ENCODE data around the gene ARHGEF1. TPM values are rescaled to one million over a fixed set of nuclear protein-coding genes. Genes with fewer than 3 reads are reported as not detected.

The ARHGEF1 gene
- total and polyA plus RNA-seq, 12 donors, result 20.2 to 143 (median 30.2) TPM

- Histone ChIP-seq H3K27ac (no peak overlapping the region), H3K4me1 (peaks cover 0 to 13% (median 0%) of the 10 kb centered on the region in 9 donors), H3K27me3 (peaks cover 0 to 6% (median 0%) of the 10 kb centered on the region in 7 donors), H3K36me3 (no peaks in the 10 kb centered on the region), H3K9me3 (no peaks in the 10 kb centered on the region), H3K4me3 (no peak overlapping the region)
- DNase-seq (no peak), ATAC-seq (no peak)
- intact Hi-C loops (cut with DNase I), result loop anchor here in 2 of 10 donors (5.0 kb wide), 1 partner anchor 75 kb away; no protein-coding TSS in a partner anchor
- WGBS, 2 donors, result 89 to 95% methylated on average over 3 of the region's 3 CpGs
- TF ChIP-seq CTCF (IDR thresholded peaks at IDR 0.05), result no peak
Observed at GRCh38 chr19:41947091-41947490, 64.1 kb downstream of the ARHGEF1 start.

GRCh38 chr19:41951686-41952172 lies 68.7 kb downstream of the ARHGEF1 start:
- intact Hi-C loops (cut with DNase I), result loop anchor here in 2 of 10 donors (2.0 to 5.0 kb wide), 2 partner anchors 79 kb away; no protein-coding TSS in a partner anchor
- 3 to 4% methylated on average over 12 of the region's 12 CpGs for WGBS, 2 donors
- peak; percentile 93 to 100 (median 98) for TF ChIP-seq CTCF (IDR thresholded peaks at IDR 0.05)
- no peak overlapping the region for H3K27ac ChIP-seq
- H3K36me3 ChIP-seq, result peaks cover 0 to 26% (median 0%) of the 10 kb centered on the region in 9 donors
- H3K4me1 ChIP-seq, result peaks cover 0 to 14% (median 3%) of the 10 kb centered on the region in 9 donors
- DNase-seq (peak; percentile 71 to 82), ATAC-seq (peak; percentile 58 to 82 (median 72))
- H3K9me3 ChIP-seq, result no peaks in the 10 kb centered on the region
- H3K27me3 ChIP-seq, result no peaks in the 10 kb centered on the region
- no peak overlapping the region for H3K4me3 ChIP-seq

GRCh38 chr19:41955521-41955920 lies 72.5 kb downstream of the ARHGEF1 start:
- TF ChIP-seq CTCF (IDR thresholded peaks at IDR 0.05), result no peak
- H3K27me3 ChIP-seq, result no peaks in the 10 kb centered on the region
- peaks cover 6 to 34% (median 22%) of the 10 kb centered on the region in 9 donors for H3K4me1 ChIP-seq
- ATAC-seq, result no peak
- no peak overlapping the region for H3K27ac ChIP-seq
- no peak overlapping the region for H3K4me3 ChIP-seq
- no peaks in the 10 kb centered on the region for H3K9me3 ChIP-seq
- peaks cover 0 to 28% (median 0%) of the 10 kb centered on the region in 9 donors for H3K36me3 ChIP-seq
- intact Hi-C loops (cut with DNase I), result loop anchor here in 7 of 10 donors (5.0 kb wide), 3 partner anchors 73 to 93 kb away; partner anchors contain the start of genes RPS19 (in 3 of the 7) and ARHGEF1 (in 2 of the 7)
- DNase-seq, result no peak
- 60 to 70% methylated on average over 7 of the region's 7 CpGs for WGBS, 2 donors

- WGBS, 2 donors, result 89 to 93% methylated on average over 13 of the region's 13 CpGs
- Histone ChIP-seq H3K27ac (no peak overlapping the region), H3K27me3 (no peaks in the 10 kb centered on the region), H3K9me3 (no peaks in the 10 kb centered on the region), H3K4me3 (no peak overlapping the region), H3K36me3 (peaks cover 0 to 28% (median 0%) of the 10 kb centered on the region in 9 donors), H3K4me1 (peaks cover 6 to 34% (median 22%) of the 10 kb centered on the region in 9 donors)
- DNase-seq (no peak), ATAC-seq (no peak)
- intact Hi-C loops (cut with DNase I), result loop anchor here in 7 of 10 donors (5.0 kb wide), 3 partner anchors 74 to 94 kb away; partner anchors contain the start of genes RPS19 (in 3 of the 7) and ARHGEF1 (in 2 of the 7)
- TF ChIP-seq CTCF (IDR thresholded peaks at IDR 0.05), result no peak
Observed at GRCh38 chr19:41956621-41957020, 73.6 kb downstream of the ARHGEF1 start.

Small RNAs within 50 kb of the gene (microRNA-seq; reads per million reads assigned to microRNA genes)
- gene MIR6797, result 0 reads per million in 2 donors

Other genes starting within 250 kb of the ARHGEF1 start
- gene CEACAM7, start 194.9 kb upstream of the ARHGEF1 start, total RNA-seq, result not detected
- gene CEACAM7, start 194.9 kb upstream of the ARHGEF1 start, polyA plus RNA-seq, result not detected
- gene CEACAM5, start 174.6 kb upstream of the ARHGEF1 start, total RNA-seq, result not detected
- gene CEACAM5, start 174.6 kb upstream of the ARHGEF1 start, polyA plus RNA-seq, result under 1 TPM in 1 of 2 donors, not detected in 1; 0.03 TPM
- under 1 TPM in 2 of 10 donors, not detected in 8; 0.10 to 0.12 TPM for gene CEACAM6, start 127.7 kb upstream of the ARHGEF1 start, total RNA-seq
- under 1 TPM in 1 of 2 donors, not detected in 1; 0.03 TPM for gene CEACAM6, start 127.7 kb upstream of the ARHGEF1 start, polyA plus RNA-seq
- gene CEACAM3, start 86.6 kb upstream of the ARHGEF1 start, total RNA-seq, result 1 to 10 TPM in 1 of 10 donors, under 1 TPM in 7, not detected in 2; 0.21 to 1.5 (median 0.40) TPM
- not detected for gene CEACAM3, start 86.6 kb upstream of the ARHGEF1 start, polyA plus RNA-seq
- not detected for gene LYPD4, start 38.5 kb upstream of the ARHGEF1 start, total RNA-seq
- not detected for gene LYPD4, start 38.5 kb upstream of the ARHGEF1 start, polyA plus RNA-seq
- not detected for gene DMRTC2, start 38.1 kb upstream of the ARHGEF1 start, total RNA-seq
- gene DMRTC2, start 38.1 kb upstream of the ARHGEF1 start, polyA plus RNA-seq, result not detected
- 1,000 to 10,000 TPM in 1 of 10 donors, 100 to 1,000 TPM in 9; 446 to 1,030 (median 578) TPM for gene RPS19, start 22.9 kb upstream of the ARHGEF1 start, total RNA-seq
- gene RPS19, start 22.9 kb upstream of the ARHGEF1 start, polyA plus RNA-seq, result 1,000 to 10,000 TPM; 1,092 to 1,996 TPM
- 1 to 10 TPM in 1 of 10 donors, under 1 TPM in 2, not detected in 7; 0.17 to 1.4 (median 0.18) TPM for gene CD79A, start 5.9 kb upstream of the ARHGEF1 start, total RNA-seq
- gene CD79A, start 5.9 kb upstream of the ARHGEF1 start, polyA plus RNA-seq, result under 1 TPM in 1 of 2 donors, not detected in 1; 0.39 TPM
- gene ERFL, start 45.3 kb downstream of the ARHGEF1 start, total RNA-seq, result under 1 TPM in 3 of 10 donors, not detected in 7; 0.12 to 0.17 (median 0.13) TPM
- gene ERFL, start 45.3 kb downstream of the ARHGEF1 start, polyA plus RNA-seq, result under 1 TPM; 0.04 to 0.22 TPM
- 100 to 1,000 TPM in 1 of 10 donors, 10 to 100 TPM in 9; 34.5 to 117 (median 46.9) TPM for gene RABAC1, start 76.1 kb downstream of the ARHGEF1 start, total RNA-seq
- gene RABAC1, start 76.1 kb downstream of the ARHGEF1 start, polyA plus RNA-seq, result 100 to 1,000 TPM; 104 to 270 TPM
- gene ATP1A3, start 111.0 kb downstream of the ARHGEF1 start, total RNA-seq, result 100 to 1,000 TPM; 245 to 419 (median 347) TPM
- 10 to 100 TPM; 38.0 to 87.1 TPM for gene ATP1A3, start 111.0 kb downstream of the ARHGEF1 start, polyA plus RNA-seq
- 1 to 10 TPM; 1.2 to 9.3 (median 3.0) TPM for gene GRIK5, start 187.0 kb downstream of the ARHGEF1 start, total RNA-seq
- gene GRIK5, start 187.0 kb downstream of the ARHGEF1 start, polyA plus RNA-seq, result 1 to 10 TPM in 1 of 2 donors, under 1 TPM in 1; 0.35 to 1.4 TPM
- gene ZNF574, start 193.0 kb downstream of the ARHGEF1 start, total RNA-seq, result 10 to 100 TPM in 2 of 10 donors, 1 to 10 TPM in 8; 5.0 to 11.1 (median 8.1) TPM
- 1 to 10 TPM; 3.4 to 5.8 TPM for gene ZNF574, start 193.0 kb downstream of the ARHGEF1 start, polyA plus RNA-seq
- 1 to 10 TPM in 1 of 10 donors, under 1 TPM in 9; 0.51 to 3.8 (median 0.70) TPM for gene POU2F2, start 249.3 kb downstream of the ARHGEF1 start, total RNA-seq
- under 1 TPM; 0.28 to 0.37 TPM for gene POU2F2, start 249.3 kb downstream of the ARHGEF1 start, polyA plus RNA-seq